Raji (cell line): ENCODE results near the gene MRPL23.

ENCODE experiments used
- POLR2A ChIP-seq: IDR thresholded peaks from 2 replicates; pipeline ENCODE4 v1.6.1; 2011; ENCODE audit warnings: low read depth, low read length, control low read depth; ENCODE audit not compliant: insufficient read depth

MRPL23 gene

GRCh38 chr11:1988667-1989317, 41.7 kb downstream of the MRPL23 start:
- TF ChIP-seq POLR2A = no peak

DNA sequence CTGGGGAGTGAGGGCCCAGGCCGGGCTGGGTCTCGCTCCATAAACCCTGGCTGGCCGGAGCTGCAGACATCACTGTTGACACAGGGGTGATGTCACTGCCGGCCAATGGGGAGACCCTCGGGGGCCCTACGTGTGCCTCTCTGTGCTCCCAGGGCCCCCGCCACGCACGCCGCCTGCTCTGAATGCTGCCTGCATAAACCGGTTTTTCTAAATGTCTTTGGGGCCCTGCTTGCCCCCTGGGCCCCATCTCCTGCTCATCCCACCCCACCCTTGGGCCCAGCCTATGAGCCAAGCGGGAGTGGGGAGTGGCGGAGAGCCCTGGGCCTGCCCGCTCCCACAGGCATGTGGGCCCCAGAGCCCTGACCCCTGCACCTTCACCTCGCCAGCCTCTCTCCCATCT, 42.8 kb downstream of the MRPL23 start:
- no peak for TF ChIP-seq POLR2A

GRCh38 chr11:1990872-1991578, 43.9 kb downstream of the MRPL23 start:
- no peak for TF ChIP-seq POLR2A

GRCh38 chr11:1992111-1992510, 45.0 kb downstream of the MRPL23 start:
- TF ChIP-seq POLR2A = no peak

GRCh38 chr11:1994121-1994520, 47.0 kb downstream of the MRPL23 start:
- no peak for TF ChIP-seq POLR2A

GRCh38 chr11:1997755-1998154, 50.6 kb downstream of the MRPL23 start, which contains the start of gene H19:
TSS of gene H19 (minus strand) at chr11:1997842.
- no peak for TF ChIP-seq POLR2A

- no peak for TF ChIP-seq POLR2A
Observed at GRCh38 chr11:1998290-1998689, 51.2 kb downstream of the MRPL23 start.

GRCh38 chr11:1998861-1999260, 51.7 kb downstream of the MRPL23 start:
- TF ChIP-seq POLR2A = no peak

- no peak for TF ChIP-seq POLR2A
Observed at GRCh38 chr11:2002042-2002776, 55.1 kb downstream of the MRPL23 start.

GRCh38 chr11:2002807-2003206, 55.7 kb downstream of the MRPL23 start:
- TF ChIP-seq POLR2A = no peak

DNA sequence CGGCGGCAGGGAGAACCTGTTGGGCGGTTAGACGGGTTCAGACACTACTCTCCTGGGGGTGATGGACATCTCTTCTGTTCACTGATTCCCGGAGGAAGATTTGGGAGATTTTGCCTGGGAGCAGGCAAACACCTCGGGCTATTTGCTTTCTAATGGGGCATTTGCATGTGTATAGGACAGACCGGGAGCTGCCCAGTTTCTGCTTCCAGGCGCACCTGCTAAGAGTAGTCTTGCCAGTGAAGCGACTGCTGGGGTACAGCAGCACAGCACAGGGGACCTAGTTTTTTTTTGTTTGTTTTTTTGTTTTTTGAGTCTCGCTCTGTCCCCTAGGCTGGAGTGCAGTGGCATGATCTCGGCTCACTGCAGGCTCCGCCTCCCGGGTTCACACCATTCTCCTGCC, 57.3 kb downstream of the MRPL23 start:
- no peak for TF ChIP-seq POLR2A
